ENCODE measurements around the gene CARMIL3. TPM values are rescaled to one million over a fixed set of nuclear protein-coding genes. Genes with fewer than 3 reads are reported as not detected.

The CARMIL3 gene
- total and polyA plus RNA-seq, 2 experiments from 2014 or later, result 3.7 to 11.8 TPM

DNA sequence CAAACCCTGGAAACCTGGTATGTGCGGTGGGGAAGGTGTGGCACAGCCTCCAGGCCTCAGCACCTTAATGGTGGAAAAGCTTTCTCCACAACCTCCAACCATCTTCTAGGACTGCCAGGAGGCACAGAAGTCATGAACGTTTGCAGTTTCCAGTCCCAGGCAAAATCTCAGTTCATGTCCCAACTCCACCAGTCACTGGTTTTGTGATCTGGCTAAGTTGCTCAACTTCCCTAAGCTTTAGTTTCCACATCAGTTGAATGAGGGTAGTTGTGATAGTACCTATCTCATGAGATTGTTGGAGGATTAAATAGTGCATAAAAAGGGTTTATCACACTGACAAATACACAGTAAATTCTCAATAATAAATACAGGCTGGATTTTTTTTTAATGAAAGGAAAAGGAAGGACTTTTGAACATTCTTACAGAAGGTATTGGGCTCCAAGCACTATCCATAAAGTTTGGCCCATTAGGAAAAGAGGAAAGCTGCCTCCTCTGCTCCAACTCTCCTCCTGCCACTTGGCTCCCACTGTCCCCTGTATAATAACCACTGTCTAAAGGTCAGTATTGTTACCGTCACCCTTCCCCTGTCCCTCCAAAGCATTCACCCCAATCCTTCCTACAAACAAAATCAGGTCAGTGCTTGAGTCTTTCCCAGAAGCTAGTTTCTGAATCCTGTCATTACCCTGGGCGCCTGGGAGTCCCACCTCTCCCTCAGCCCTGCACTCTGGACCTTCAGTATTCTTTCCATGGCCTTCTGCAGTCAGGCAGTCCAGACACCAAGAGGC, 48.6 kb downstream of the CARMIL3 start:
- Mint-ChIP-seq H3K27ac (no peak overlapping the region), H3K36me3 (ENCODE audit: low read depth) (peaks cover 92% of the 10 kb centered on the region), H3K4me3 (no peak overlapping the region), H3K27me3 (ENCODE audit: insufficient read depth, low read depth, poor library complexity) (peaks cover 11% of the 10 kb centered on the region), H3K4me1 (peaks cover 12% of the 10 kb centered on the region), H3K9me3 (peaks cover 14% of the 10 kb centered on the region)
- Histone ChIP-seq H3K9me2 (ENCODE audit: insufficient read depth) (no peaks in the 10 kb centered on the region), H3K4me3 (no peak overlapping the region), H4K20me1 (replicated peaks; ENCODE audit: insufficient read depth) (peaks cover 5% of the 10 kb centered on the region; the same call in 1 of the 2 replicates), H3K27ac (ENCODE audit: low read depth) (no peak overlapping the region), H3K36me3 (ENCODE audit: insufficient read depth) (peaks cover 31% of the 10 kb centered on the region), H3K79me2 (replicated peaks; ENCODE audit: insufficient read depth) (peaks cover 11% of the 10 kb centered on the region), H2AFZ (no peak overlapping the region), H3K4me1 (ENCODE audit: insufficient read depth) (peaks cover 6% of the 10 kb centered on the region), H3F3A (replicated peaks; ENCODE audit: low read depth) (peaks cover 10% of the 10 kb centered on the region; the same call in 1 of the 2 replicates), H3K4me2 (no peak overlapping the region), H3K27me3 (ENCODE audit: insufficient read depth) (no peaks in the 10 kb centered on the region)
- DNase-seq (ENCODE audit: low spot score) (no peak), ATAC-seq (no peak)
- TF ChIP-seq ZNF114 (CRISPR knock-in tag; IDR thresholded peaks at IDR 0.05), result no peak
- no peak for TF ChIP-seq CTCF (conservative IDR thresholded peaks at IDR 0.05; ENCODE audit: low read depth in 2 of 2)
- TF ChIP-seq POLR2AphosphoS5 (IDR thresholded peaks at IDR 0.05; ENCODE audit: low read depth), result no peak
- TF ChIP-seq ZNF462 (CRISPR knock-in tag; IDR thresholded peaks at IDR 0.05), result no peak
- TF ChIP-seq NANOG (IDR thresholded peaks at IDR 0.05; ENCODE audit: borderline replicate concordance), result no peak
- TF ChIP-seq CREB1 (CRISPR knock-in tag; IDR thresholded peaks at IDR 0.05; ENCODE audit: low read depth), result no peak
- TF ChIP-seq JUNB (IDR thresholded peaks at IDR 0.05; ENCODE audit: unreplicated experiment), result no peak
- no peak for TF ChIP-seq EZH2phosphoT487 (IDR thresholded peaks at IDR 0.05; ENCODE audit: unreplicated experiment)
- TF ChIP-seq EZH2 (IDR thresholded peaks at IDR 0.05; ENCODE audit: low read depth, unreplicated experiment), result no peak
